Keratinocyte (primary cell): ENCODE results near the gene RIC3. TPM values are rescaled to one million over a fixed set of nuclear protein-coding genes. Genes with fewer than 3 reads are reported as not detected.

Experiments
- DNase-seq: peaks from one replicate; pipeline ENCODE4 v3.0.0-alpha.2; 2011; ENCODE audit warnings: low read depth, missing footprints, low spot score
- FAIRE-seq: peaks from 2 replicates; lab custom pipeline; 2011; peaks lifted over from hg19 to GRCh38; lab: Jason Lieb, UNC
- H2AFZ ChIP-seq: 2 replicates; pipeline ENCODE4 v1.6.0; 2012; ENCODE audit warnings: low read length, control low read depth, inconsistent platforms; ENCODE audit not compliant: control insufficient read depth
- H3K27ac ChIP-seq: 2 replicates; pipeline ENCODE4 v1.5.1; 2011; ENCODE audit warnings: low read length; ENCODE audit not compliant: control insufficient read depth, insufficient read depth
- H3K27me3 ChIP-seq: 3 replicates; pipeline ENCODE4 v1.6.0; 2011; ENCODE audit warnings: low read length; ENCODE audit not compliant: control insufficient read depth, insufficient read depth; ENCODE audit errors: extremely low read depth
- H3K36me3 ChIP-seq, 2 experiments: 2 replicates in 1 of 2; 3 replicates in 1 of 2; pipeline ENCODE4 v1.5.1; 2011; ENCODE audit warnings: low read length in 2 of 2, mild to moderate bottlenecking in 1 of 2; ENCODE audit not compliant: control insufficient read depth in 2 of 2, insufficient read depth in 2 of 2; ENCODE audit errors: extremely low read depth in 1 of 2
- H3K4me1 ChIP-seq: 3 replicates; pipeline ENCODE4 v1.5.1; 2011; ENCODE audit warnings: low read length; ENCODE audit not compliant: control insufficient read depth, insufficient read depth; ENCODE audit errors: extremely low read depth
- H3K4me2 ChIP-seq: 3 replicates; pipeline ENCODE4 v1.6.0; 2011; ENCODE audit warnings: low read depth, low read length; ENCODE audit not compliant: control insufficient read depth, insufficient read depth; ENCODE audit errors: extremely low read depth
- H3K4me3 ChIP-seq, 3 experiments: fragments of 200-600 bp in 1 of 3; sonication (generic) in 1 of 3; 2 replicates in 2 of 3; 3 replicates in 1 of 3; pipeline ENCODE4 v1.5.1; 2011 to 2016; ENCODE audit warnings: low read length in 3 of 3, mild to moderate bottlenecking in 3 of 3, control low read depth in 2 of 3, inconsistent platforms in 1 of 3, low read depth in 1 of 3, mixed read lengths in 1 of 3, mixed run types in 1 of 3, moderate library complexity in 1 of 3; ENCODE audit not compliant: control insufficient read depth in 2 of 3, insufficient read depth in 2 of 3; ENCODE audit errors: extremely low read depth in 1 of 3
- H3K79me2 ChIP-seq: 2 replicates; pipeline ENCODE4 v1.6.0; 2012; ENCODE audit warnings: low read length; ENCODE audit not compliant: control insufficient read depth, insufficient read depth
- H3K9ac ChIP-seq: 3 replicates; pipeline ENCODE4 v1.6.0; 2011; ENCODE audit warnings: low read length; ENCODE audit not compliant: control insufficient read depth, insufficient read depth; ENCODE audit errors: extremely low read depth
- H3K9me1 ChIP-seq: 3 replicates; pipeline ENCODE4 v1.6.0; 2011; ENCODE audit warnings: low read length; ENCODE audit not compliant: control insufficient read depth, insufficient read depth; ENCODE audit errors: extremely low read depth
- H3K9me3 ChIP-seq: 2 replicates; pipeline ENCODE4 v1.5.1; 2012; ENCODE audit warnings: low read depth, low read length; ENCODE audit not compliant: control insufficient read depth
- H4K20me1 ChIP-seq: 3 replicates; pipeline ENCODE4 v1.6.0; 2011; ENCODE audit warnings: low read length; ENCODE audit not compliant: control insufficient read depth, insufficient read depth; ENCODE audit errors: extremely low read depth
- CTCF ChIP-seq, 3 experiments: IDR thresholded peaks in 1 of 3; conservative IDR thresholded peaks in 1 of 3; optimal IDR thresholded peaks in 1 of 3; 2 replicates in 2 of 3; 3 replicates in 1 of 3; pipeline versions ENCODE3 to v1.5.1; 2011; ENCODE audit warnings: low read length in 3 of 3, mild to moderate bottlenecking in 3 of 3, moderate library complexity in 2 of 3, control low read depth in 1 of 3, inconsistent platforms in 1 of 3; ENCODE audit not compliant: insufficient read depth in 2 of 3; ENCODE audit errors: extremely low read depth in 1 of 3
- EZH2 ChIP-seq: IDR thresholded peaks from one replicate; pipeline ENCODE4 v1.6.1; 2012; ENCODE audit warnings: inconsistent platforms, mild to moderate bottlenecking, low read length, moderate library complexity
- dilution Hi-C: fragments of 300-500 bp; cut with MboI; formaldehyde crosslinking; loops from one replicate; pipeline ENCODE4 v1.7.0; 2020; ENCODE audit warnings: low sequenced_read_pairs; ENCODE audit not compliant: extremely low pct_ligation_motif_present
- polyA plus RNA-seq, 5 experiments: library from polyadenylated mRNA; depleted of rRNA in 3 of 5; stranded (reverse) in 3 of 5; stranded (forward) in 1 of 5; unstranded in 1 of 5; fragments of >200 nt; gene quantifications; 1 replicate in 1 of 5; 2 replicates in 3 of 5; 3 replicates in 1 of 5; pipeline versions ENCODE4 v1.2.1 to v1.2.3, GENCODE V29; 2011 to 2012; ENCODE audit warnings: missing spikeins in 2 of 5, low read depth in 1 of 5, low replicate concordance in 1 of 5

Gene RIC3
- polyA plus RNA-seq, 1 donor (not counting 4 experiments of a cell fraction or from before 2014, with no cell fraction given): 2.5 TPM

- Histone ChIP-seq H3K27me3 (no peaks in the 10 kb centered on the region), H3K36me3 (no peaks in the 10 kb centered on the region), H3K27ac (no peak overlapping the region), H3K9me3 (no peaks in the 10 kb centered on the region), H3K4me2 (no peak overlapping the region), H3K9me1 (no peaks in the 10 kb centered on the region), H3K4me1 (no peaks in the 10 kb centered on the region), H3K9ac (no peak overlapping the region), H3K4me3 (no peak overlapping the region), H3K79me2 (no peaks in the 10 kb centered on the region), H2AFZ (no peak overlapping the region), H4K20me1 (no peaks in the 10 kb centered on the region)
- dilution Hi-C loops: no loop called here
- DNase-seq (no peak), FAIRE-seq (no peak)
- no peak for TF ChIP-seq CTCF (optimal IDR thresholded peaks at IDR 0.05 in 1 of 3, IDR thresholded peaks at IDR 0.05 in 1 of 3, conservative IDR thresholded peaks at IDR 0.05 in 1 of 3; ENCODE audit: extremely low read depth in 1 of 3, insufficient read depth in 2 of 3, low read length in 3 of 3)
- TF ChIP-seq EZH2: no peak
These were observed 107.0 kb downstream of the RIC3 start for GRCh38 chr11:8061555-8062428.

GRCh38 chr11:8060801-8061554 is 107.8 kb downstream of the RIC3 start:
- no peak overlapping the region for H3K27ac ChIP-seq
- H2AFZ ChIP-seq: no peak overlapping the region
- H3K4me3 ChIP-seq: no peak overlapping the region
- H3K9me3 ChIP-seq: no peaks in the 10 kb centered on the region
- H3K4me2 ChIP-seq: no peak overlapping the region
- no peaks in the 10 kb centered on the region for H3K79me2 ChIP-seq
- H3K4me1 ChIP-seq: no peaks in the 10 kb centered on the region
- no peaks in the 10 kb centered on the region for H3K9me1 ChIP-seq
- dilution Hi-C loops: no loop called here
- TF ChIP-seq EZH2: no peak
- no peak for TF ChIP-seq CTCF (optimal IDR thresholded peaks at IDR 0.05 in 1 of 3, IDR thresholded peaks at IDR 0.05 in 1 of 3, conservative IDR thresholded peaks at IDR 0.05 in 1 of 3; ENCODE audit: extremely low read depth in 1 of 3, insufficient read depth in 2 of 3, low read length in 3 of 3)
- DNase-seq (no peak), FAIRE-seq (no peak)
- H3K36me3 ChIP-seq: no peaks in the 10 kb centered on the region
- no peaks in the 10 kb centered on the region for H4K20me1 ChIP-seq
- no peaks in the 10 kb centered on the region for H3K27me3 ChIP-seq
- H3K9ac ChIP-seq: no peak overlapping the region
